ENCODE results near the gene PLAAT2. TPM values are rescaled to one million over a fixed set of nuclear protein-coding genes. Genes with fewer than 3 reads are reported as not detected.
"Not testable (repeated sequence)": the region's sequence is repeated elsewhere in the genome, so short reads cannot be mapped to it uniquely, and the experiment has no call there.

PLAAT2 gene
- total RNA-seq, 4 donors from 2014 or later: 4.3 TPM; not detected in 3

GRCh38 chr11:63609536-63609935 is 46.4 kb upstream of the PLAAT2 start:
- intact Hi-C loops (cut with DNase I; ENCODE audit: low total_unique reads): no loop called here
- H3K4me3 ChIP-seq (ENCODE audit: low read depth, poor library complexity, severe bottlenecking): no peak overlapping the region
- TF ChIP-seq, protein P1, sequence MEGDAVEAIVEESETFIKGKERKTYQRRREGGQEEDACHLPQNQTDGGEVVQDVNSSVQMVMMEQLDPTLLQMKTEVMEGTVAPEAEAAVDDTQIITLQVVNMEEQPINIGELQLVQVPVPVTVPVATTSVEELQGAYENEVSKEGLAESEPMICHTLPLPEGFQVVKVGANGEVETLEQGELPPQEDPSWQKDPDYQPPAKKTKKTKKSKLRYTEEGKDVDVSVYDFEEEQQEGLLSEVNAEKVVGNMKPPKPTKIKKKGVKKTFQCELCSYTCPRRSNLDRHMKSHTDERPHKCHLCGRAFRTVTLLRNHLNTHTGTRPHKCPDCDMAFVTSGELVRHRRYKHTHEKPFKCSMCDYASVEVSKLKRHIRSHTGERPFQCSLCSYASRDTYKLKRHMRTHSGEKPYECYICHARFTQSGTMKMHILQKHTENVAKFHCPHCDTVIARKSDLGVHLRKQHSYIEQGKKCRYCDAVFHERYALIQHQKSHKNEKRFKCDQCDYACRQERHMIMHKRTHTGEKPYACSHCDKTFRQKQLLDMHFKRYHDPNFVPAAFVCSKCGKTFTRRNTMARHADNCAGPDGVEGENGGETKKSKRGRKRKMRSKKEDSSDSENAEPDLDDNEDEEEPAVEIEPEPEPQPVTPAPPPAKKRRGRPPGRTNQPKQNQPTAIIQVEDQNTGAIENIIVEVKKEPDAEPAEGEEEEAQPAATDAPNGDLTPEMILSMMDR (IDR thresholded peaks at IDR 0.05): no peak
- no peak for TF ChIP-seq POLR2A (IDR thresholded peaks at IDR 0.05)
- 80 to 88% methylated on average over 4 of the region's 4 CpGs for WGBS, 2 donors
- DNase-seq (ENCODE audit: low spot score in 2 of 2): peak in 1 of 2 donors; percentile 68

GRCh38 chr11:63608353-63609345 is 45.5 kb upstream of the PLAAT2 start:
- intact Hi-C loops (cut with DNase I; ENCODE audit: low total_unique reads): no loop called here
- TF ChIP-seq, protein P1 (IDR thresholded peaks at IDR 0.05): no peak
- no peak for TF ChIP-seq POLR2A (IDR thresholded peaks at IDR 0.05)
- WGBS, 2 donors: 74 to 80% methylated on average over 11 of the region's 11 CpGs
- no peak overlapping the region for H3K4me3 ChIP-seq (ENCODE audit: low read depth, poor library complexity, severe bottlenecking)
- DNase-seq (ENCODE audit: low spot score in 2 of 2): peak in 1 of 2 donors; percentile 48

- WGBS, 2 donors: 45 to 67% methylated on average over 3 of the region's 3 CpGs
- no peak for TF ChIP-seq POLR2A (IDR thresholded peaks at IDR 0.05)
- TF ChIP-seq, protein P1 (IDR thresholded peaks at IDR 0.05): no peak
- no peak overlapping the region for H3K4me3 ChIP-seq (ENCODE audit: low read depth, poor library complexity, severe bottlenecking)
- intact Hi-C loops (cut with DNase I; ENCODE audit: low total_unique reads): no loop called here
- DNase-seq (ENCODE audit: low spot score in 2 of 2): peak in 1 of 2 donors; percentile 57
Observed at GRCh38 chr11:63603180-63603518, 40.0 kb upstream of the PLAAT2 start.

GRCh38 chr11:63602290-63603179 is 39.4 kb upstream of the PLAAT2 start:
- WGBS, 2 donors: 80 to 85% methylated on average over 11 of the region's 11 CpGs
- intact Hi-C loops (cut with DNase I; ENCODE audit: low total_unique reads); H3K4me3 ChIP-seq (ENCODE audit: low read depth, poor library complexity, severe bottlenecking): not testable (repeated sequence)
- DNase-seq (ENCODE audit: low spot score in 2 of 2): peak in 1 of 2 donors; percentile 14

DNA sequence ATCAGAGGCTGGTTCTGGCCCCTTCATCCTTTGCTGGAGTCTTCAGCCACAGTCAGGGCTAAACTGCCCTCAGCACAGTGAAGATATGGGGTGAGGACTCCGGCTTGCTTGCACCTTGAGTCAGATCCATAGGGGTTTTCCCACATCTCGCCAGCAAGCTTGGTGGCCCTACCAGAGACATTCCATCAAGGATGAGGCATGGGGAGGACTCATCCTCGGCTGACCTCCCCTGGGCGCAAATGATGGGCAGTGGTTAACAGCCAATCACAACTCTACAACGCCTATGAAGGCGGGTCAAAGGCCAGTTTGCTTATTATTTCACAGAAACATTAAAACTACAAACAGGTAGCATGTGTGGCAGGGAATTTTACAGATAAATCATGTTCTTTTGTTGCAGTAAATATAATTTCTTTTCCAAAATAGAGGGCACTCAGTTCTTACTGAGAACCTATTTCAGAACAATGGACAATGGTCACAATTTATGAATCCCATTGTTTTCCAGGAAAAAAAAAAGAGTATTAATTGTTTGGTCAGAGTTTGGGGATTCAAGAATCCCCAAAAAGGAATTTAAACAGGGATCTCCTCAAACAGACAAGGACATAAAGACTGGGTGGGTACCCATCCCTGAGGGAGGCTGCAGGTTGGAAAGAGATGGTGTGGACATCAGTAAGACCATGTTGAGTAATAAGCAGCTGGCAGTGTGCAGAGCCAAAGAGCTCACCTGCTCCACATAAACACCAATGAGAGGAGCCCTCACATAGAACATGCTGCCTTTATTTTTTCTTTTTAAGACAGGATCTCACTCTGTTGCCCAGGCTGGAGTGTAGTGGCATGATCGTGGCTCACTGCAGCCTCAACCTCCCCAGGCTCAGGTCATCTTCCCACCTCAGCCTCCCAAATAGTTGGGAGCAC is 36.3 kb upstream of the PLAAT2 start:
- 77 to 87% methylated on average over 7 of the region's 7 CpGs for WGBS, 2 donors
- TF ChIP-seq POLR2A (IDR thresholded peaks at IDR 0.05): no peak
- TF ChIP-seq, protein P1 (IDR thresholded peaks at IDR 0.05): no peak
- H3K4me3 ChIP-seq (ENCODE audit: low read depth, poor library complexity, severe bottlenecking): no peak overlapping the region
- intact Hi-C loops (cut with DNase I; ENCODE audit: low total_unique reads): no loop called here
- peak in 1 of 2 donors; percentile 53 for DNase-seq (ENCODE audit: low spot score in 2 of 2)
